CD14-positive monocyte (primary cell): ENCODE results near the gene PPP1R13B. TPM values are rescaled to one million over a fixed set of nuclear protein-coding genes. Genes with fewer than 3 reads are reported as not detected.

ENCODE experiments used
- DNase-seq, 3 donors: peaks; one replicate each; pipeline ENCODE4 v3.0.0-alpha.2; 2011 to 2022
- H2AFZ ChIP-seq: 2 replicates; pipeline ENCODE4 v1.6.0; 2012; ENCODE audit warnings: mild to moderate bottlenecking, low read depth, low read length, inconsistent platforms; ENCODE audit not compliant: insufficient read depth, poor library complexity, severe bottlenecking
- H3K27ac ChIP-seq, 2 donors: 1 replicate in 1 of 2; 2 replicates in 1 of 2; pipeline ENCODE4 v1.5.1; 2012 to 2013; ENCODE audit warnings: low read length in 2 of 2, control low read depth in 1 of 2, inconsistent platforms in 1 of 2, low read depth in 1 of 2, mild to moderate bottlenecking in 1 of 2
- H3K27me3 ChIP-seq, 2 donors: one replicate each; pipeline versions ENCODE4 v1.6.0 to v1.6.1; 2011 to 2013; ENCODE audit warnings: low read length in 2 of 2; ENCODE audit not compliant: control insufficient read depth in 2 of 2, insufficient read depth in 2 of 2
- H3K36me3 ChIP-seq, 2 donors: replicated peaks in 1 of 2; 1 replicate in 1 of 2; 2 replicates in 1 of 2; pipeline versions ENCODE4 v1.5.1 to v1.6.1; 2012 to 2013; ENCODE audit warnings: low read length in 2 of 2, control low read depth in 1 of 2, inconsistent platforms in 1 of 2, mild to moderate bottlenecking in 1 of 2; ENCODE audit not compliant: insufficient read depth in 2 of 2, control insufficient read depth in 1 of 2
- H3K4me1 ChIP-seq, 2 donors: 1 replicate in 1 of 2; 2 replicates in 1 of 2; pipeline versions ENCODE4 v1.5.1 to v1.6.1; 2012 to 2013; ENCODE audit warnings: low read length in 2 of 2, control low read depth in 1 of 2, inconsistent platforms in 1 of 2, mild to moderate bottlenecking in 1 of 2, moderate library complexity in 1 of 2; ENCODE audit not compliant: insufficient read depth in 2 of 2, control insufficient read depth in 1 of 2
- H3K4me2 ChIP-seq: replicated peaks from 2 replicates; pipeline ENCODE3; 2012; ENCODE audit warnings: low read length, moderate library complexity, mild to moderate bottlenecking; ENCODE audit not compliant: poor library complexity, severe bottlenecking; ENCODE audit errors: extremely low read depth
- H3K4me3 ChIP-seq, 3 experiments: fragments of 200-600 bp in 1 of 3; sonication (generic) in 1 of 3; replicated peaks in 1 of 3; 1 replicate in 2 of 3; 2 replicates in 1 of 3; pipeline ENCODE4 v1.5.1; 2011 to 2013; ENCODE audit warnings: low read length in 3 of 3, mild to moderate bottlenecking in 3 of 3, control low read depth in 2 of 3, low read depth in 2 of 3, inconsistent platforms in 1 of 3, moderate library complexity in 1 of 3
- H3K79me2 ChIP-seq: 2 replicates; pipeline ENCODE4 v1.6.0; 2012; ENCODE audit warnings: mild to moderate bottlenecking, control low read depth, inconsistent platforms, low read length, moderate library complexity; ENCODE audit not compliant: insufficient read depth
- H3K9ac ChIP-seq: 2 replicates; pipeline ENCODE4 v1.6.0; 2017; ENCODE audit warnings: low read length, mild to moderate bottlenecking; ENCODE audit not compliant: insufficient read depth, poor library complexity, severe bottlenecking
- H3K9me3 ChIP-seq, 2 donors: replicated peaks in 1 of 2; 1 replicate in 1 of 2; 2 replicates in 1 of 2; pipeline versions ENCODE4 v1.5.1 to v1.6.1; 2012 to 2013; ENCODE audit warnings: low read length in 2 of 2, control low read depth in 1 of 2; ENCODE audit not compliant: control insufficient read depth in 1 of 2, insufficient read depth in 1 of 2
- H4K20me1 ChIP-seq: 2 replicates; pipeline ENCODE4 v1.6.0; 2012; ENCODE audit warnings: mild to moderate bottlenecking, low read length, control low read depth, moderate library complexity; ENCODE audit not compliant: insufficient read depth
- H3K27ac Mint-ChIP-seq, 7 donors: one replicate each; pipeline ENCODE4 v1.8.0; 2020; ENCODE audit warnings: mild to moderate bottlenecking in 7 of 7, mixed read lengths in 7 of 7, moderate library complexity in 6 of 7, inconsistent platforms in 2 of 7
- H3K27me3 Mint-ChIP-seq, 3 donors: one replicate each; pipeline ENCODE4 v1.8.0; 2021 to 2022; ENCODE audit warnings: low read depth in 3 of 3, mild to moderate bottlenecking in 3 of 3, mixed read lengths in 3 of 3, moderate library complexity in 3 of 3, inconsistent platforms in 1 of 3
- H3K36me3 Mint-ChIP-seq, 2 donors: one replicate each; pipeline ENCODE4 v1.8.0; 2020; ENCODE audit warnings: mixed read lengths in 2 of 2, inconsistent platforms in 1 of 2, mild to moderate bottlenecking in 1 of 2
- H3K4me1 Mint-ChIP-seq: one replicate; pipeline ENCODE4 v1.8.0; 2020; ENCODE audit warnings: mild to moderate bottlenecking, mixed read lengths
- H3K4me3 Mint-ChIP-seq, 2 donors: one replicate each; pipeline ENCODE4 v1.8.0; 2020; ENCODE audit warnings: mild to moderate bottlenecking in 2 of 2, mixed read lengths in 2 of 2, moderate library complexity in 1 of 2
- H3K9me3 Mint-ChIP-seq, 7 donors: one replicate each; pipeline ENCODE4 v1.8.0; 2020 to 2022; ENCODE audit warnings: mixed read lengths in 7 of 7, mild to moderate bottlenecking in 6 of 7, moderate library complexity in 6 of 7, inconsistent platforms in 2 of 7
- WGBS: methylation state at CpG from one replicate; pipeline ENCODE4 v1.1.5; 2013; ENCODE audit warnings: missing lambda C conversion rate; ENCODE audit not compliant: insufficient coverage; 5-methylcytosine and 5-hydroxymethylcytosine counted together
- intact Hi-C, 2 donors: fragments of 100-400 bp; cut with micrococcal nuclease; formaldehyde crosslinking; loops; one replicate each; pipeline versions ENCODE4 v1.15.0 to v1.15.1; 2023
- polyA plus RNA-seq, 3 donors: library from polyadenylated mRNA; depleted of rRNA in 1 of 3; unstranded in 2 of 3; stranded (reverse) in 1 of 3; fragments of 300-500 nt in 2 of 3; fragments of >200 nt in 1 of 3; fragmentation: Illumina TruSeq in 2 of 3; gene quantifications; 1 replicate in 2 of 3; 2 replicates in 1 of 3; pipeline ENCODE4 v1.2.3, GENCODE V29; 2012 to 2021
- TF ChIP-seq, protein P1 (sequence below): fragments of 200-600 bp; IDR thresholded peaks from one replicate; pipeline ENCODE4 v1.8.0; 2022; ENCODE audit warnings: antibody characterized with exemption, mild to moderate bottlenecking

The PPP1R13B gene
- polyA plus RNA-seq, 3 donors: 0.48 to 1.1 (median 0.99) TPM

DNA sequence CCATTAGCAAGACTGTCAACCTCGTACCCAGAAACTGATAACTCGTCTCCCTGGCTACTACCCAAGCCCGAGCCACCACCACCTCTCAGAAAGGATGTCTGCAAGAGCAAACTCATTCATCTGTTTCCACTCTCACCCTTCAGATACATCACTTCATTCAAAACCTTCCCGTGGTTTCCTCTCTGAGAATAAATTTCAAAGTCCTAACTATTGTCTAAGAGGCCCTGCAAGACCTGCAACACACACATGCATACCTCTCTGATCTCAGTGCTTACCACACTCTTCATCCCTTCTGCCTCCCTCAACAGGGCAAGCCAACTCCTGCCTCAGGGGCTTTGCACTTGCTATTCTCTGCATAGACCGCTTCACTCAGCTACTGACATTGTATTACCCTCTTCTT is 40.6 kb downstream of the PPP1R13B start:
- intact Hi-C loops: loop anchor here in 1 of 2 donors (5.0 kb wide), 1 partner anchor 175 kb away; no protein-coding TSS in a partner anchor

GRCh38 chr14:103805708-103806107 is 41.7 kb downstream of the PPP1R13B start:
- H3K4me3 Mint-ChIP-seq: no peak overlapping the region
- H3K4me1 Mint-ChIP-seq: peaks cover 4% of the 10 kb centered on the region
- Histone ChIP-seq H3K79me2 (no peaks in the 10 kb centered on the region), H3K27ac (no peak overlapping the region), H3K9me3 (no peaks in the 10 kb centered on the region), H3K4me3 (no peak overlapping the region), H3K4me2 (no peak overlapping the region), H4K20me1 (no peaks in the 10 kb centered on the region), H3K4me1 (no peaks in the 10 kb centered on the region), H2AFZ (no peak overlapping the region), H3K27me3 (no peaks in the 10 kb centered on the region), H3K9ac (no peak overlapping the region), H3K36me3 (no peaks in the 10 kb centered on the region)
- TF ChIP-seq, protein P1, sequence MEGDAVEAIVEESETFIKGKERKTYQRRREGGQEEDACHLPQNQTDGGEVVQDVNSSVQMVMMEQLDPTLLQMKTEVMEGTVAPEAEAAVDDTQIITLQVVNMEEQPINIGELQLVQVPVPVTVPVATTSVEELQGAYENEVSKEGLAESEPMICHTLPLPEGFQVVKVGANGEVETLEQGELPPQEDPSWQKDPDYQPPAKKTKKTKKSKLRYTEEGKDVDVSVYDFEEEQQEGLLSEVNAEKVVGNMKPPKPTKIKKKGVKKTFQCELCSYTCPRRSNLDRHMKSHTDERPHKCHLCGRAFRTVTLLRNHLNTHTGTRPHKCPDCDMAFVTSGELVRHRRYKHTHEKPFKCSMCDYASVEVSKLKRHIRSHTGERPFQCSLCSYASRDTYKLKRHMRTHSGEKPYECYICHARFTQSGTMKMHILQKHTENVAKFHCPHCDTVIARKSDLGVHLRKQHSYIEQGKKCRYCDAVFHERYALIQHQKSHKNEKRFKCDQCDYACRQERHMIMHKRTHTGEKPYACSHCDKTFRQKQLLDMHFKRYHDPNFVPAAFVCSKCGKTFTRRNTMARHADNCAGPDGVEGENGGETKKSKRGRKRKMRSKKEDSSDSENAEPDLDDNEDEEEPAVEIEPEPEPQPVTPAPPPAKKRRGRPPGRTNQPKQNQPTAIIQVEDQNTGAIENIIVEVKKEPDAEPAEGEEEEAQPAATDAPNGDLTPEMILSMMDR: no peak
- peaks cover 11 to 14% (median 12%) of the 10 kb centered on the region in 3 donors for H3K27me3 Mint-ChIP-seq
- no peaks in the 10 kb centered on the region for H3K36me3 Mint-ChIP-seq
- intact Hi-C loops: loop anchor here in 1 of 2 donors (5.0 kb wide), 1 partner anchor 177 kb away; no protein-coding TSS in a partner anchor
- no peaks in the 10 kb centered on the region for H3K9me3 Mint-ChIP-seq
- DNase-seq: no peak
- no peak overlapping the region for H3K27ac Mint-ChIP-seq
- no CpG with 5 or more reads among the region's 1 CpG for WGBS

More for the DNA sequence above, 40.6 kb downstream of the PPP1R13B start:
- Mint-ChIP-seq H3K9me3 (no peaks in the 10 kb centered on the region), H3K4me1 (no peaks in the 10 kb centered on the region), H3K36me3 (no peaks in the 10 kb centered on the region), H3K27ac (no peak overlapping the region), H3K4me3 (no peak overlapping the region), H3K27me3 (peaks cover 5 to 10% (median 9%) of the 10 kb centered on the region in 3 donors)
- TF ChIP-seq, protein P1: no peak
- Histone ChIP-seq H3K79me2 (no peaks in the 10 kb centered on the region), H3K9me3 (no peaks in the 10 kb centered on the region), H3K4me2 (no peak overlapping the region), H3K36me3 (no peaks in the 10 kb centered on the region), H3K27me3 (no peaks in the 10 kb centered on the region), H3K27ac (no peak overlapping the region), H3K4me3 (no peak overlapping the region), H3K4me1 (no peaks in the 10 kb centered on the region), H4K20me1 (no peaks in the 10 kb centered on the region), H2AFZ (no peak overlapping the region), H3K9ac (no peak overlapping the region)
- WGBS: 16% methylated on average over 4 of the region's 5 CpGs
- no peak for DNase-seq
